ENCODE data around the gene FAP. TPM values are rescaled to one million over a fixed set of nuclear protein-coding genes. Genes with fewer than 3 reads are reported as not detected.

The FAP gene
- total and polyA plus RNA-seq, 2 of the 8 experiments (the other 6 are each of a cell fraction or from before 2014, with no cell fraction given): not detected

DNA sequence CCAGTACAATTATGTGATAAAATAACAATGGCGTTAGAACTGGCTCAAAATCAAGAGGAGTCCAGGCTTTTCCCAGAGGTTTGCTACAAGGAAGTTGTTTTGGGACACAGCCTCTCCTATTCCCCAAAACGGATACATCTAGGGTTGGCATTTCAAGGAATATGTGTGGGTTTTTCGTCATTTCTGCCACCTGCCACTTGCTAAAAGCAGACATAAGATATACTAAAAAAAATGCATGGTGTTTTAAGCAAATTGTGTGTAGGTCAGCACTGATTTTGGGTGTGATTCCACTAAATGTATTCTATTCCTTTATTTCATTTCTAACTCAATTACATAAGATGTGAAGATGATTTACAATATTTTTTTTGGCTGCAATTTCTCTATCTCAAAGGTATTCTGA is 54.8 kb downstream of the FAP start:
- CTCF ChIA-PET (ENCODE audit: partially characterized antibody): no interaction called here

More for the DNA sequence above, 54.8 kb downstream of the FAP start:
- Histone ChIP-seq H3K56ac (replicated peaks; ENCODE audit: insufficient read length, low read depth, low read length) (no peak overlapping the region), H3K4me3 (ENCODE audit: extremely low read depth in 1 of 4, insufficient read depth in 2 of 4, low read depth in 3 of 4, low read length in 4 of 4) (no peak overlapping the region), H3K4ac (replicated peaks; ENCODE audit: insufficient read length, low read depth, low read length) (no peak overlapping the region), H4K91ac (replicated peaks; ENCODE audit: insufficient read length, low read length) (no peak overlapping the region), H3K18ac (ENCODE audit: extremely low read depth, low read length) (no peak overlapping the region), H2AK5ac (ENCODE audit: low read depth, low read length) (no peak overlapping the region), H3K9ac (replicated peaks in 1 of 4; ENCODE audit: extremely low read depth in 1 of 4, low read depth in 3 of 4, low read length in 3 of 4) (no peak overlapping the region), H2BK20ac (ENCODE audit: low read length) (no peak overlapping the region), H3K23me2 (ENCODE audit: low read depth, low read length) (peaks cover 4% of the 10 kb centered on the region; the same call in 1 of the 2 replicates), H2AFZ (ENCODE audit: low read length) (no peak overlapping the region), H3K23ac (ENCODE audit: insufficient read length) (no peak overlapping the region), H3K27me3 (replicated peaks in 1 of 4; ENCODE audit: control insufficient read depth in 3 of 4, extremely low read depth in 1 of 4, insufficient read depth in 3 of 4, low read length in 3 of 4) (peaks cover 0 to 1% (median 0%) of the 10 kb centered on the region in 4 experiments; a peak in 1 of 7 replicates), H3K14ac (ENCODE audit: insufficient read length) (no peak overlapping the region), H3K4me1 (replicated peaks in 1 of 4; ENCODE audit: control insufficient read depth in 3 of 4, insufficient read depth in 4 of 4, low read length in 3 of 4) (no peaks in the 10 kb centered on the region), H4K8ac (ENCODE audit: extremely low read depth, insufficient read depth, low read length) (no peak overlapping the region), H4K20me1 (replicated peaks in 1 of 2; ENCODE audit: control insufficient read depth in 1 of 2, insufficient read depth in 2 of 2, low read length in 2 of 2) (no peaks in the 10 kb centered on the region), H2BK5ac (ENCODE audit: low read depth, low read length) (no peak overlapping the region), H3K79me2 (ENCODE audit: control insufficient read depth in 1 of 2, insufficient read depth in 2 of 2, low read length in 2 of 2) (no peaks in the 10 kb centered on the region), H3K36me3 (ENCODE audit: control insufficient read depth in 2 of 4, insufficient read depth in 4 of 4, low read length in 3 of 4) (no peaks in the 10 kb centered on the region), H2BK120ac (replicated peaks; ENCODE audit: low read depth, low read length) (no peak overlapping the region), H4K5ac (ENCODE audit: insufficient read length, low read depth, low read length) (no peak overlapping the region), H3K79me1 (ENCODE audit: low read depth, low read length) (no peaks in the 10 kb centered on the region), H2BK15ac (ENCODE audit: low read length) (no peak overlapping the region), H3K27ac (ENCODE audit: low read depth, low read length) (no peak overlapping the region), H2BK12ac (ENCODE audit: low read depth, low read length) (no peak overlapping the region), H3K9me3 (ENCODE audit: insufficient read depth in 2 of 2, low read depth in 1 of 2, low read length in 1 of 2) (no peaks in the 10 kb centered on the region), H3K4me2 (ENCODE audit: insufficient read depth in 1 of 2, low read depth in 2 of 2, low read length in 2 of 2) (no peak overlapping the region)
- POLR2A ChIA-PET (ENCODE audit: partially characterized antibody): no interaction called here
- 84% methylated on average over 3 of the region's 3 CpGs; no CpG with 5 or more reads in 1 of the 2 experiments for WGBS, 2 experiments (ENCODE audit: extremely low coverage in 1 of 2, insufficient coverage in 1 of 2, insufficient read length in 1 of 2, insufficient replicate concordance in 2 of 2, low coverage in 1 of 2, low lambda C conversion rate in 2 of 2, missing lambda C conversion rate in 1 of 2)
- TF ChIP-seq JUND (IDR thresholded peaks at IDR 0.05; ENCODE audit: low read length): no peak
- TF ChIP-seq CBX8 (IDR thresholded peaks at IDR 0.05; ENCODE audit: borderline replicate concordance, low read depth, low read length): no peak
- no peak for TF ChIP-seq RXRA (IDR thresholded peaks at IDR 0.05; ENCODE audit: insufficient read depth, low read depth, low read length)
- no peak for TF ChIP-seq TBP (IDR thresholded peaks at IDR 0.05; ENCODE audit: low read depth, low read length)
- FAIRE-seq: no peak
- no peak for DNase-seq (ENCODE audit: low read depth in 1 of 2, low spot score in 2 of 2)

All from H1 (cell line).